ENCODE results near the gene HACD3.
"Not testable (repeated sequence)": the region's sequence is repeated elsewhere in the genome, so short reads cannot be mapped to it uniquely, and the experiment has no call there.

The HACD3 gene

DNA sequence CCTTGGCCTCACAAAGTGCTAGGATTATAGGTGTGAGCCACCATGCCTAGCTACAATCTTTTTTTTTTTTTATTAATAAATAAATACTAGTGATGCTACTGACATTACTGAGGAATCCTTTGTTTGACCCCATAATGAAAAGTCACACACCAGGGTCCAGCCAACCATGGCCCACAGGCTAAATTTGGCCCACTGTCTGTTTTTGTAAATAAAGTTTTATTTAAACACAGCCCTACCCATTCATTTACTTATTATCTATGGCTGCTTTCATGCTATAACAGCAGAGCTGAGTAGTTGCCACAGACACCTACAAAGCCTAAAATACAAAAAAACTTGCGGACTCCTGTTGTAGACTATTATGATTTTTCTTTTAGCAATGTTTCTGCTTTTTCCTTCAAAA lies 73.3 kb downstream of the HACD3 start:
- Histone ChIP-seq H3K9me3 (ENCODE audit: low read length) (no peaks in the 10 kb centered on the region), H3K4me3 (ENCODE audit: low read depth in 1 of 2, low read length in 2 of 2) (no peak overlapping the region), H3K36me3 (ENCODE audit: insufficient read depth, low read length) (peaks cover 41% of the 10 kb centered on the region), H3K4me1 (ENCODE audit: insufficient read depth, low read length) (no peaks in the 10 kb centered on the region), H3K27me3 (ENCODE audit: control insufficient read depth in 1 of 2, insufficient read depth in 2 of 2, low read length in 2 of 2) (no peaks in the 10 kb centered on the region), H3K27ac (ENCODE audit: low read depth, low read length) (no peak overlapping the region), H3K9ac (ENCODE audit: low read length) (no peak overlapping the region)

DNA sequence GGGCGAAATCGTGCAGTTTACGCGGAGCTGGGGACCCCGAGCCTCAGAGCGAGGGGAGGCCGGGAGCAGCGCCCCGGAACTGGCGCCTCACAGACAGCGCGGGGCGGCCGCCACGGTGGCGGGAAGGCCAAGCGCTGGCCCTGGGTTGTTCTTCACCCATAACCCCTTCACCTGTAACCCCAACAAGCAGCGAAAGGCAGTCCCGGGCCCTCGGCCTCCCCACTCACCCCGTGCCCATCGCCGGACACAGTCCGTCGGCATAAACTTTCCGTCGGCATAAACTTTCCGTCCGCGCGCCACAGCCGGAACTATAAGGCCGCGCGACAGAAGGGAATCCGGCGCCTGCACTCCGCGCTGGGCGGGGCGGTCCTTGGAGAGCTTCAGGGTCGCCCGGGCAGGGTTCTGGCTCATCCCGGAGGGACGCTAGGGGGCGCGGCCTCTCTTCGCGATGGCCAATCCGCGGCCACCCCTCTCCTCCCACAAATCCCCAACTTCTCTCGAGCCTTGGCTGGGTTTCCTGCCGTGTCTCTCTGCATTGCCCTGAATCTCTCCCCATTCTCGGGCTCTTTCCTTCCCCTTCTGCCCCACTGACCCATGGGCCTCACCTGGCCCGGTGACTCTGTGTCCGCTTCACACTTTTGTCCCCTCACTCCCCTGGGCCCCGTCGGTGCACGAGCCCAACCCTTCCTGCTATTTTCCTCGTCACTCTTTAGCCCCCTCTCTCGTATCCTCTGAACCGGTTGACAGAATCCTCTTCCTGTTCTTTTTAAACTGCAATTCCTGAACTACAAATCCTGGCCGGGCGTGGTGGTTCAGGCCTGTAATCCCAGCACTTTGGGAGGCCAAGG lies 80.8 kb downstream of the HACD3 start, which contains the start of gene INTS14:
Gene INTS14 (minus strand): TSS at position 261 of the 848 bp plus-strand sequence. CDS start 3,751 bp downstream, outside the sequence.
- Histone ChIP-seq H3K27ac (ENCODE audit: low read depth, low read length) (peak within 1 kb of the TSS; percentile 93), H3K9ac (ENCODE audit: low read length) (peak within 1 kb of the TSS; percentile 99), H3K27me3 (ENCODE audit: control insufficient read depth in 1 of 2, insufficient read depth in 2 of 2, low read length in 2 of 2) (no peaks in the 10 kb centered on the region), H3K4me1 (ENCODE audit: insufficient read depth, low read length) (peaks cover 26% of the 10 kb centered on the region), H3K9me3 (ENCODE audit: low read length) (no peaks in the 10 kb centered on the region), H3K36me3 (ENCODE audit: insufficient read depth, low read length) (no peaks in the 10 kb centered on the region), H3K4me3 (ENCODE audit: low read depth in 1 of 2, low read length in 2 of 2) (peak within 1 kb of the TSS; percentile 55 to 97)

DNA sequence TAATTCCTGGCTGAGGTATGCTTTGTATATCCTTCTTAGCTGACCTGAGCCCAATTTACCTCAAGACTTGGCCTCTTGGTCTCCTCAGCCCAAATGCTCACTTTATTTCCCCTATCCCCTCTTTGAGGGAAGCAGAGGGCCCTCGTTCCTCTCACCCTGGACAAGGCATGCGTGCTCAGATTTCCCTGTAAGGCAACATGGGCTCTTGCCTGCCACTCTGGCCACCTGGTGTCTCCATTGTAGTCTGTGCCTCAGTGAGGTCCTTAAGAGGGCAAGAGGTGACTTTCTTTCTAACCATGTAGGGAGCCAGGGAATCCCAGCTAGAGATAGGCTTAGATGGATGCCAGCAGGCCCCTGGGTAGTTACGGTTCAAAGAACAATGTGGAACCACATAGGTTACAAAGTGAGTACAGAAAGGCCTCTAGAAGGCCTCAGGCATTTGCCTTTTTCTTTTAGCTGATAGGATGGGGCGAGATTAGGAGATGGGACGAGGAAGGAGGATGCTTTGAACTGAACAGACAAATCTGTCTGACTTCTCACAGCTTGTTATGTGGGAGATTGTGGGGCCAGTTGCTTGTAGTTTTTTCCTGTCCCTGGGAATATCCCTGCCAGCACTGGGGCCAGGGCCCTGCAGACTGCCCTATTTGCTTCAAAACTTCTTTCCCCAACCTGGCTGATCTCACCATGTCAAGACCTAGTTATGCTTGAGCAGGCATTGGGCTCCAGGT lies 81.8 kb downstream of the HACD3 start:
- Histone ChIP-seq H3K4me3 (ENCODE audit: low read depth in 1 of 2, low read length in 2 of 2) (peak overlapping the region; percentile 50 to 97), H3K27ac (ENCODE audit: low read depth, low read length) (peak overlapping the region; percentile 93), H3K9ac (ENCODE audit: low read length) (peak overlapping the region; percentile 96), H3K36me3 (ENCODE audit: insufficient read depth, low read length) (no peaks in the 10 kb centered on the region), H3K4me1 (ENCODE audit: insufficient read depth, low read length) (peaks cover 26% of the 10 kb centered on the region), H3K27me3 (ENCODE audit: control insufficient read depth in 1 of 2, insufficient read depth in 2 of 2, low read length in 2 of 2) (no peaks in the 10 kb centered on the region), H3K9me3 (ENCODE audit: low read length) (no peaks in the 10 kb centered on the region)

GRCh38 chr15:65612616-65612946 lies 82.3 kb downstream of the HACD3 start:
- no peaks in the 10 kb centered on the region for H3K27me3 ChIP-seq (ENCODE audit: control insufficient read depth in 1 of 2, insufficient read depth in 2 of 2, low read length in 2 of 2)
- no peaks in the 10 kb centered on the region for H3K9me3 ChIP-seq (ENCODE audit: low read length)
- peaks cover 26% of the 10 kb centered on the region for H3K4me1 ChIP-seq (ENCODE audit: insufficient read depth, low read length)
- H3K27ac ChIP-seq (ENCODE audit: low read depth, low read length): no peak overlapping the region
- H3K9ac ChIP-seq (ENCODE audit: low read length): no peak overlapping the region
- no peak overlapping the region for H3K4me3 ChIP-seq (ENCODE audit: low read depth in 1 of 2, low read length in 2 of 2)
- no peaks in the 10 kb centered on the region for H3K36me3 ChIP-seq (ENCODE audit: insufficient read depth, low read length)

DNA sequence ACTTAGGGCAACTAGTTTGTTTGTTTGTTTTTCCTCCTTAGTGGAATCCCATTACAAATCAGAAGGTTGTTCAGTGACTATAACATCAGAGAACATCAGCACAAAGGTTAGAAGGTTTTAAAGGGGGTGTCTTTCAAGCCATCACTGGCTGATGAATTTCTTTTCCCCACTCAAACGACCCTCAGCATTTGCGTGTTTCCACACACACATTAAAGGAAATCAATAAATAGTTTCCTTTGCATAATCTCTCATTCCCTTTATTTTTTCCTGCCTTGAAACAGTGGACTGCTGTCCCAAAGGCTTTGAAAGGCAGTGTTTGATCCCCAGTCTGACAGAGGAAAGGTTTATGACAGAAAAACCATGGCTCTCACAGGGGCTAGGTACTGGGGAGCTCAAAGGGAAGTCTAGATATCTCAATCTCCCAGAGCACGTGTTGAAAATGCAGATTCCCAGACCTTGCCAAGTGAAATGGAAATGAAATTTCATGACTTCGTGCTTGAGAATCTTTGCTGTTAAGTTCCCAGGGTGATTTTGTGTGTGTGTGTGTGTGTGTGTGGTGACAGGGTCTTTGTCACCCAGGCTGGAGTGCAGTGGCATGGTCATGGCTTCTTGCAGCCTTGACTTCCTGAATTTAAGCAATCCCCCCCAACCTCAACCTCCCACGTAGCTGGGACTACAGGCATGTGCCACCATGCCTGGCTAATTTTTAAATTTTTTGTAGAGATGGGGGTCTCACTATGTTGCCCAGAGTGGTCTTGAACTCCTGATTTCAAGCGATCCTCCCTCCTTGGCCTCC lies 82.9 kb downstream of the HACD3 start:
- Histone ChIP-seq H3K36me3 (ENCODE audit: insufficient read depth, low read length) (no peaks in the 10 kb centered on the region), H3K9ac (ENCODE audit: low read length) (no peak overlapping the region), H3K27ac (ENCODE audit: low read depth, low read length) (no peak overlapping the region), H3K4me3 (ENCODE audit: low read depth in 1 of 2, low read length in 2 of 2) (no peak overlapping the region), H3K27me3 (ENCODE audit: control insufficient read depth in 1 of 2, insufficient read depth in 2 of 2, low read length in 2 of 2) (no peaks in the 10 kb centered on the region), H3K4me1 (ENCODE audit: insufficient read depth, low read length) (peaks cover 26% of the 10 kb centered on the region), H3K9me3 (ENCODE audit: low read length) (no peaks in the 10 kb centered on the region)

GRCh38 chr15:65615887-65616286 lies 85.6 kb downstream of the HACD3 start:
- not testable (repeated sequence) for H3K27me3 ChIP-seq (ENCODE audit: control insufficient read depth in 1 of 2, insufficient read depth in 2 of 2, low read length in 2 of 2); H3K4me3 ChIP-seq (ENCODE audit: low read depth in 1 of 2, low read length in 2 of 2); H3K36me3 ChIP-seq (ENCODE audit: insufficient read depth, low read length); H3K9ac ChIP-seq (ENCODE audit: low read length); H3K9me3 ChIP-seq (ENCODE audit: low read length); H3K27ac ChIP-seq (ENCODE audit: low read depth, low read length)
- peaks cover 14% of the 10 kb centered on the region for H3K4me1 ChIP-seq (ENCODE audit: insufficient read depth, low read length)

GRCh38 chr15:65618560-65619109 lies 88.4 kb downstream of the HACD3 start:
- no peaks in the 10 kb centered on the region for H3K36me3 ChIP-seq (ENCODE audit: insufficient read depth, low read length)
- no peak overlapping the region for H3K27ac ChIP-seq (ENCODE audit: low read depth, low read length)
- no peaks in the 10 kb centered on the region for H3K27me3 ChIP-seq (ENCODE audit: control insufficient read depth in 1 of 2, insufficient read depth in 2 of 2, low read length in 2 of 2)
- no peak overlapping the region for H3K9ac ChIP-seq (ENCODE audit: low read length)
- H3K4me3 ChIP-seq (ENCODE audit: low read depth in 1 of 2, low read length in 2 of 2): no peak overlapping the region
- no peaks in the 10 kb centered on the region for H3K9me3 ChIP-seq (ENCODE audit: low read length)
- no peaks in the 10 kb centered on the region for H3K4me1 ChIP-seq (ENCODE audit: insufficient read depth, low read length)

DNA sequence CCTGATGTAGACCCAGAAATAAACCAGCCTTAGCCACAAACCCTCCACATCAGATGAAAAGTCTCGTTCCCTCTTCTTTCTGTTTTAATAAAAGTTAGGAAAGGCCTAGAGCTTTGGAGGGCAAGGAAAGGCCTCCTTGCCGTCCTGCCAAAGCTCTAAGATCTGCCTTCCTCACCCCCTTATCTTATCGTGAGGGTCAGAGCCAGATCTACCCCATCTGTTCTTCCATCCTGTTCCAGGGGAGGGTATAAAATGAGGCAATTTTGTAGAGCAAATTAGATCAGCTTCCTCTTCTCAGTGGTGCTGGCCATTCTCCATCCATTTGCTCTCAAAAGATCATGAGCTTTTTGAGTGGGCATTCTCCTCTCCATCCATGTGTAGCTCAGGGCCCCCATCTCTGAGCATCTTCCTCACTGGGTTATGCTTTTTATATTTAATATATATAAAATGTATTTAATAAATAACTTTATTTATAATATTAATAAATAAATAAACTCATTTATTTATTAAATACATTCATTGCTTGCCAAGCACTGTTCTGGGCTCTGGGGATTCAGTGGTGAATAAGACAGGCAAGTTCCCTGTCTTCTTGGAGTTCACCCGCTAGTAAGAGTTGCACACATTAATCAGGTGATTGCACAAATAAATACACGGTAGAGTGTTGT lies 89.5 kb downstream of the HACD3 start:
- H3K9me3 ChIP-seq (ENCODE audit: low read length): no peaks in the 10 kb centered on the region
- H3K27me3 ChIP-seq (ENCODE audit: control insufficient read depth in 1 of 2, insufficient read depth in 2 of 2, low read length in 2 of 2): no peaks in the 10 kb centered on the region
- H3K4me1 ChIP-seq (ENCODE audit: insufficient read depth, low read length): no peaks in the 10 kb centered on the region
- no peak overlapping the region for H3K9ac ChIP-seq (ENCODE audit: low read length)
- no peak overlapping the region for H3K27ac ChIP-seq (ENCODE audit: low read depth, low read length)
- no peak overlapping the region for H3K4me3 ChIP-seq (ENCODE audit: low read depth in 1 of 2, low read length in 2 of 2)
- H3K36me3 ChIP-seq (ENCODE audit: insufficient read depth, low read length): no peaks in the 10 kb centered on the region

DNA sequence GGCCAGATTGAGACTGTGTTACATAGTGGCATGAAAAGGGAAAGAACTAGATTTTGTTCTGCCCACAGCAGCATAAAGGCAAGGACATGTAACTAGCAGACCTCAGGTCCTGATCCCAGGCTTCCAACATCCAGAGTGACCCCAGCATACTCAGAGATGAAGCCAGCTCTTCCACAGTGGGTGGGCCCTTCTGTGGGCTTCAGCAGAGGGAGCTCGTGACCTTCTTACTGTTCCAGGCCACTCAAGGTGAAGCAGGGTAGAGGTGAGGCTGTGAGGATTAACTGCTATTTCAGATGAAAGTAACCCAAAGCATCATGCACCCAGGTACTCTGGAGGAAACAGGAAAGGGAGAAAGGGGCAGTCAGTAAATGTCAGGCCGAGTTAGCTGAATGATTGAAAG lies 90.6 kb downstream of the HACD3 start:
- no peaks in the 10 kb centered on the region for H3K4me1 ChIP-seq (ENCODE audit: insufficient read depth, low read length)
- H3K9me3 ChIP-seq (ENCODE audit: low read length): no peaks in the 10 kb centered on the region
- no peaks in the 10 kb centered on the region for H3K36me3 ChIP-seq (ENCODE audit: insufficient read depth, low read length)
- H3K9ac ChIP-seq (ENCODE audit: low read length): no peak overlapping the region
- H3K4me3 ChIP-seq (ENCODE audit: low read depth in 1 of 2, low read length in 2 of 2): no peak overlapping the region
- H3K27me3 ChIP-seq (ENCODE audit: control insufficient read depth in 1 of 2, insufficient read depth in 2 of 2, low read length in 2 of 2): no peaks in the 10 kb centered on the region
- no peak overlapping the region for H3K27ac ChIP-seq (ENCODE audit: low read depth, low read length)

GRCh38 chr15:65621638-65622037 lies 91.4 kb downstream of the HACD3 start, which contains the start of gene SLC24A1:
Gene SLC24A1, plus strand, starts transcription at chr15:65621938. Its CDS starts 2,143 bp downstream, at chr15:65624081.
- H3K4me1 ChIP-seq (ENCODE audit: insufficient read depth, low read length): no peaks in the 10 kb centered on the region
- no peaks in the 10 kb centered on the region for H3K9me3 ChIP-seq (ENCODE audit: low read length)
- no peaks in the 10 kb centered on the region for H3K27me3 ChIP-seq (ENCODE audit: control insufficient read depth in 1 of 2, insufficient read depth in 2 of 2, low read length in 2 of 2)
- no peak within 1 kb of the TSS for H3K27ac ChIP-seq (ENCODE audit: low read depth, low read length)
- no peak within 1 kb of the TSS for H3K4me3 ChIP-seq (ENCODE audit: low read depth in 1 of 2, low read length in 2 of 2)
- H3K9ac ChIP-seq (ENCODE audit: low read length): no peak within 1 kb of the TSS
- H3K36me3 ChIP-seq (ENCODE audit: insufficient read depth, low read length): no peaks in the 10 kb centered on the region

Data from muscle layer of colon (tissue), 2 donors.